Chondrocyte (in vitro differentiated cells): Measurements from ENCODE around the gene TAP2. TPM values are rescaled to one million over a fixed set of nuclear protein-coding genes. Genes with fewer than 3 reads are reported as not detected.

Source experiments
- DNase-seq: peaks from one replicate; pipeline ENCODE4 v3.0.0; 2021; ENCODE audit warnings: mixed read lengths, low spot score
- H3K27ac Mint-ChIP-seq: one replicate; pipeline ENCODE4 v1.8.0; 2021; ENCODE audit warnings: mild to moderate bottlenecking, moderate library complexity, mixed read lengths; ENCODE audit not compliant: unreplicated experiment
- H3K27me3 Mint-ChIP-seq: 2 replicates; pipeline ENCODE4 v1.8.0; 2021; ENCODE audit warnings: low read depth, mixed read lengths
- H3K36me3 Mint-ChIP-seq: 2 replicates; pipeline ENCODE4 v1.8.0; 2021; ENCODE audit warnings: low read depth, mixed read lengths
- H3K4me1 Mint-ChIP-seq: 2 replicates; pipeline ENCODE4 v1.8.0; 2021; ENCODE audit warnings: low read depth, mild to moderate bottlenecking, mixed read lengths
- H3K4me3 Mint-ChIP-seq: one replicate; pipeline ENCODE4 v1.8.0; 2021; ENCODE audit warnings: mild to moderate bottlenecking, moderate library complexity, mixed read lengths; ENCODE audit not compliant: unreplicated experiment
- H3K9me3 Mint-ChIP-seq: 2 replicates; pipeline ENCODE4 v1.8.0; 2021; ENCODE audit warnings: low read depth, mixed read lengths
- CTCF ChIP-seq: fragments of 200-600 bp; sonication (generic); IDR thresholded peaks from 2 replicates; pipeline ENCODE4 v1.5.0; 2021; ENCODE audit warnings: antibody characterized with exemption, mild to moderate bottlenecking, moderate library complexity
- total RNA-seq: library from RNA; stranded (reverse); gene quantifications from 3 replicates; pipeline ENCODE4 v1.2.1, GENCODE V29; 2021

TAP2 gene
- total RNA-seq, 1 donor from 2014 or later, result 20.3 TPM

- Mint-ChIP-seq H3K4me1 (peaks cover 8% of the 10 kb centered on the region), H3K27ac (no peak overlapping the region), H3K9me3 (no peaks in the 10 kb centered on the region), H3K4me3 (no peak overlapping the region), H3K27me3 (peaks cover 7% of the 10 kb centered on the region), H3K36me3 (no peaks in the 10 kb centered on the region)
- DNase-seq, result no peak
- no peak for TF ChIP-seq CTCF
These were observed 18.8 kb downstream of the TAP2 start for GRCh38 chr6:32819729-32820128.

DNA sequence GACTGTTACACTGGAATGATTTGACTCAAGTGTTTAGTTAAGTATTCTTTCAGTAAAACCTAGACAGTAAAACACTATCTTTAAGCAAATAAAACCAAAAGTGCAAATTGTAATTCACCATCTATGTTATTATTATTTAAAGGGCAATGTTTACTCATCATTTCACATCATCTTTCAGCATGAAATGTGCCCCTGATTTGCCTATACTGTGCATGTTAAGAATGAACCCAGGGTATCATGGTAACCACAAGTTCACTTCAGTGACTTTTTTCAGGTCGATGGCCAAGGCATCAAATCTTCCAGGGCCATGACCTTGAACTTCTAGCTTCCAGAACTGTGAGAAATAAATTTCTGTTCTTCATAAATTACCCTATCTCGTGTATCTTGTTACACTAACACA is 19.7 kb downstream of the TAP2 start:
- H3K27ac Mint-ChIP-seq, result no peak overlapping the region
- no peak overlapping the region for H3K4me3 Mint-ChIP-seq
- H3K27me3 Mint-ChIP-seq, result peaks cover 10% of the 10 kb centered on the region

GRCh38 chr6:32816746-32817204 is 21.8 kb downstream of the TAP2 start, which contains the start of gene HLA-DOB:
Gene HLA-DOB (minus strand): TSS chr6:32817002. CDS start chr6:32816951, 51 bp downstream.
- H3K36me3 Mint-ChIP-seq, result peaks cover 3% of the 10 kb centered on the region
- peaks cover 8% of the 10 kb centered on the region for H3K4me1 Mint-ChIP-seq
- peaks cover 23% of the 10 kb centered on the region for H3K27me3 Mint-ChIP-seq
- DNase-seq, result no peak
- no peak within 1 kb of the TSS for H3K4me3 Mint-ChIP-seq
- no peaks in the 10 kb centered on the region for H3K9me3 Mint-ChIP-seq
- H3K27ac Mint-ChIP-seq, result no peak within 1 kb of the TSS
- no peak for TF ChIP-seq CTCF

More for the DNA sequence above, 19.7 kb downstream of the TAP2 start:
- Mint-ChIP-seq H3K4me1 (peaks cover 8% of the 10 kb centered on the region), H3K36me3 (no peaks in the 10 kb centered on the region), H3K9me3 (no peaks in the 10 kb centered on the region)
- no peak for TF ChIP-seq CTCF
- no peak for DNase-seq

GRCh38 chr6:32815996-32816395 is 22.5 kb downstream of the TAP2 start:
- peaks cover 3% of the 10 kb centered on the region for H3K36me3 Mint-ChIP-seq
- TF ChIP-seq CTCF, result no peak
- no peak for DNase-seq
- H3K9me3 Mint-ChIP-seq, result no peaks in the 10 kb centered on the region
- no peak overlapping the region for H3K4me3 Mint-ChIP-seq
- no peak overlapping the region for H3K27ac Mint-ChIP-seq
- H3K27me3 Mint-ChIP-seq, result peaks cover 23% of the 10 kb centered on the region
- H3K4me1 Mint-ChIP-seq, result peaks cover 8% of the 10 kb centered on the region

DNA sequence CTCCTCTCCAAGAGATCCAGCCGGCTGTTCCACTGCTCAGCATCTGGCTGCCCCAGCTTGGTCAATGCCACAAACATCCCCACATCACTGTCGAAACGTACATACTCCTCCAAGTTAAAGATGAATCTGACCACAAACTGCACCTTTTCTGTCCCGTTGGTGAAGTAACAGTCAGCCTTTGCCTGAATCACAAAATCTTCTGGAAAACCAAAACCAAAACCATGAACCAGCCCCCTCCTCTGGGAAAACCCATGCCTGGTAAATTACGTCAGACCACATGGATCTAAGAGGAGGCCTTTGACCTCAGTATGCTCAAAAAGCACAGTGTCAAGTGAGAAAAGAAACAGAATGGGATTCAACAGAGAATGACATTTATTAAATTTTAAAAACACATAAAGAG is 23.4 kb downstream of the TAP2 start:
- H3K27me3 Mint-ChIP-seq, result peaks cover 28% of the 10 kb centered on the region
- H3K4me1 Mint-ChIP-seq, result peaks cover 8% of the 10 kb centered on the region
- TF ChIP-seq CTCF, result no peak
- peak overlapping the region; percentile 54 for H3K27ac Mint-ChIP-seq
- no peak overlapping the region for H3K4me3 Mint-ChIP-seq
- no peak for DNase-seq
- H3K36me3 Mint-ChIP-seq, result peaks cover 3% of the 10 kb centered on the region
- no peaks in the 10 kb centered on the region for H3K9me3 Mint-ChIP-seq
